GM19035 (cell line): ENCODE data around the gene SPSB1.

Experiments used
- ATAC-seq: cut with Tn5 transposase; IDR thresholded peaks from one replicate; pipeline ENCODE4 v1.9.1; 2021; ENCODE audit not compliant: unreplicated experiment

SPSB1 gene

DNA sequence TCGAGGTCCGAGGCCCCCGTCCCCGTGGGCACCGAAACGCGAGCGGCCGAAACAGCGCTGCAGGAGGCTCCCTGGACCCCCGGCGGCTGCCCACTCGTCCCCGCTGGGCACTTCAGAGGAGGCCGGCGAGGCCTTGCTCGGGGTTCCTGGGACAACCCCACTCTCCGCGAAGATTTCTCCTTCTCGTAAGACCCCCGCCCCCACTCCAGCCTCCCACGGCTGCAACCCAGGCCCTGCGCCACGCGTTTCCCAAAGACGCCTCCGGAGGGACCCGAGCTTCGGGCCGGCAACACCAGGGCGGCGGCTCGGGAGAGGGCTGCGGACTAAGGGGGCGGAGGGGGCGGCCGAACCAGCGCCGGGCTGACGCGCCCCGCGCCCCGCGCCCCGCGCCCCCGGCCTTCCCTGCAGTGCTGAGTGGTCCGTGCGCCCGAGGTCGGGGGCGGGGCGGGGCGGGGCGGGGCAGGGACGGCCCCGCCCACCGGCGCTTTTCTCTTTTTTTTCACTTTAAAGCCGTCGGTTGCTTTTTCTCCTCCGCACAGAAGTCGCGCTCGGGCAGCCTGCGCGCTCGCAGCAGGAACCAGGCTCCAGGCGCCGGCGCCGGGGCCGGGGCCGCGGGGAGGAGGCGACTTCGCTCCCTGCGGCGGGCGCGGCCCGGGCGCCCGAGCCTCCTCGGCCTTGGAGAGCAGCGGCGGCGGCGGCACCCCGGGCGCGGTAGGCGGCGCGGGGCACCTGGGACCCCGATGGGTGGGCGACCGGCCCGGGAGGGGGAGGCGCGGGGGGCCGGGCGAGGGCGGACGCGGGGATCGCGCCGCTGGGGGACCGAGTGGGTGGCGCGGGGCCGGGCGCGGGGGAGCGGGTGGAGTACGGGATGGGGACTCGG, at the start of gene SPSB1:
TSS of gene SPSB1 (plus strand) at position 534 of the 880 bp plus-strand sequence. CDS start 62,998 bp downstream, outside the sequence.
- ATAC-seq, result peak; percentile 56

GRCh38 chr1:9243066-9243739, 49.5 kb upstream of the SPSB1 start:
- no peak for ATAC-seq

DNA sequence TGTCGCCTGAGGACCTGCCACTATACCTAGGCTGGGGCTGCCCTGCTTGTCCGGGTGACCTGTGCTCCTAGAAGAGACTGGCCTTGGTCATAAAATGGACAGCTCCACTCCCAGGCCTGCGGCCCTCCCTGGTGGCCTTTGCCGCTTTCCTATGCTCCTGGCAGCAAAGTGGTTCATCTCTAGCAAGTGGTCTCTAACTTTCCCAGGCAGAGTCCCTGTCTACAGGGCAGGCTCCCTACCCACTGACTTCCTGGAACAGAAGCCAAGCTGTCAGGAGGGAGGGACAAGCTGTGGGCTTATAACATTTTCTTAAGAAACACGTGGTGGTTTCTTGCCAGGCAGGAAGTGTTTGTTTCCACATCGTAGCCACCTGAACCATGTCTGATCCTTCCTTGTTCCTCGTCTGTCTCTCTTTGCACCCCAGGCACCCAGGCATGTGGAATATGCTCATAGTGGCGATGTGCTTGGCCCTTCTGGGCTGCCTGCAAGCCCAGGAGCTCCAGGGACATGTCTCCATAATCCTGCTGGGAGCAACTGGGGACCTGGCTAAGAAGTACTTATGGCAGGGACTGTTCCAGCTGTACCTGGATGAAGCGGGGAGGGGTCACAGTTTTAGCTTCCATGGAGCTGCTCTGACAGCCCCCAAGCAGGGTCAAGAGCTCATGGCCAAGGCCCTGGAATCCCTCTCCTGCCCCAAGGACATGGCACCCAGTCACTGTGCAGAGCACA, 48.0 kb upstream of the SPSB1 start:
- no peak for ATAC-seq

- ATAC-seq, result no peak
These were observed 47.5 kb upstream of the SPSB1 start for GRCh38 chr1:9245230-9245619.

DNA sequence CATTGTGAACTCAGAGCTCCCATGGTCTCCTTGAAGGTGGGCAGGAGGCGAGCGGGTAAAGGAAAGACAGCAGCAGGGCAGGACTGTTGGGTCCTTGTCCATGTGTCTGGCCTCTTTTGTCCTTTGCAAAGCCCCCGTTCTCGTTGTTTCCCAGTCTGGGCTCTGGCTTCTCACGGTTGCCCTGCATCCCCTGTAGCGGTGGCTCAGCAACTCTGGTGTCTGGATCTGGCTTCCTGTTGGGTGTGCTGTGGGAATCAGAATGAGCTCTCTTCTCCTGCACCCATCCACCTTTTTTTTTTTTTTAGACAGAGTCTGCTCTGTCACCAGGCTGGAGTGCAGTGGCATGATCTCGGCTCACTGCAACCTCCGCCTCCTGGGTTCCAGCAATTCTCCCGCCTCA, 47.0 kb upstream of the SPSB1 start:
- ATAC-seq, result no peak

- ATAC-seq, result no peak
These were observed 46.5 kb upstream of the SPSB1 start for GRCh38 chr1:9246215-9246614.

DNA sequence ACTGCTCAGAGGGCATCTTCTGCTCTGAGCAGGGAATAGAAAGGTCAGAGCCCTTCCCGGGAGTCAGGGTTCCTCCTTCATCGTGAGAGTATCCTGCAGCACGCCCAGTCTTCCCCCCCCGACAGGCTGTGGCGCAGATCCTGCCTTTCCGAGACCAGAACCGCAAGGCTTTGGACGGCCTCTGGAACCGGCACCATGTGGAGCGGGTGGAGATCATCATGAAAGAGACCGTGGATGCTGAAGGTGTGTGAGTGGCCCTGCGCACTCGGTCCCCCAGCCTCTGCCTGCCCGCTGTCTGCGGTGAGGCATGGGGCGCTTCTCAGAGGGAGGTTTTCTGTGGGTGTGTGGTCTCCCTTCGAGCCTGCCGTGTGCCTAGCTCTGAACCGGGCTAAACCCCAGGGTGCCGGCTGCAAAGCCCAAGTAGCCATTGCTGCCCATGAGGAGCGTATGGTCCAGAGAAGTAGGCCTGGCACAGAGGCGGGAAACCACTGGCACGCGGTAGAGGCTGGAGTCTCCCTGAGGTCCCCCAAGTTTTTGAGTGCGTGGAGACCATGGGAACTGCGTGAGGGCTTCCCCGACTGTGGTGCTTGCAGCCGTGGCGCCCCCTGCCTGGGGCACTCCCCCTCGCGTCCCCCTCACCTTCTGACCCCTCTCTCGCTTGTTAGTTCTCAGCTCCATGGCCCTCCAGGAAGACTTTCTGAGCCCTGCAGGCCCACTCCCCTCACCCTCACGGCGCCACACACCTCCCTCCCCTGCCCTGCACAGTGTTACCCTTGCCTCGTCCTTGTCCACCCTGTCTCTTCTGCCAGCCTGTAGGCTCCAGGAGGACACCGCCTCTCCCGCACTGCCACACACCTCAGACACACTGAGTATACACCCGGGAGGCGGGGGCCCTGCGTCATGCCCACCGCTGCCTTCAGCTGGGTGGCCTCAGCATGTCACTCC, 45.6 kb upstream of the SPSB1 start:
- no peak for ATAC-seq

- no peak for ATAC-seq
These were observed 44.8 kb upstream of the SPSB1 start for GRCh38 chr1:9247894-9248293.

- no peak for ATAC-seq
These were observed 44.1 kb upstream of the SPSB1 start for GRCh38 chr1:9248341-9249262.

GRCh38 chr1:9249263-9249533, 43.5 kb upstream of the SPSB1 start:
- ATAC-seq, result no peak

DNA sequence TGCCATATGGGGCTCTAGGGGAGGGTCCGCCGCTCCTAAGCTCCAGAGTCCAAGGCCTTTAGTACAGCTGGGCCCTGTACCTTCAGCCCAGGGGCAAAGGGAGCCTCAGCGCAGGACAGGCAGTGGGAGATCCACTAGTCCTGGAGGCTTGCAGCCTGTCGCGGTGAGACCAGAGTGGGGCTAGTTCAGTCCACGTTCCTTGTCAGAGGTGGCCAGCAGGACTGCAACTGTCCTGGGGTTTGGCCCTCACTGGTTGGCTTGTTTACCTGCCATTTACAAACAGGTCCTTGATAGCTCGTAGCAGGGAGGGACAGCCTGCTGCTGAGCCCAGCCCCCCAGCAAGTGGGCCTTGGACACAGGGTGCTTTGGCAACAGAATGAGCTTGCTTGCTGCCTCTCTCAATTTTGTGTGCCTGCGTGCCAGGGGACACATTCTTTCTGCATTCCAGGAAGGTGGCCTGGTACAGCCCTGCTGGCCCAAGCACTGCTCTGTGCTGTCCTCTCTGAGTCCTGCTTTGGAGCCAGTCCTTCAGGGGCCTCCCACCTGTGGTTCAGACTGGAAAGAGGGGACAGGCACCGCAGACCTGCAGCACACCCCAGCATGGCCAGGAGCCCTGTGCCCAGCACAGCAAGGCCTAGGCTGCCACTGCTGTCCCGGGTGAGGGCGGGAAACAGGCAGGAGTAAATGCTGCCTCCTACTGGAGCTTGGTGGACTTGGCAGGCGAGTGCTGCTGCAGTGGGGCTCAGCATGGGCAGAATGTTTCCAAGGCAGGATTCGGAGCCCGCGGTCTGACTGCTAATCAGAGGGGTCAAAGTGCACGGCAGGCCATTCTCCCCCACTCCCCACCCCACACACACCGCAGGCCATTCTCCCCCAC, 42.9 kb upstream of the SPSB1 start:
- ATAC-seq, result no peak

GRCh38 chr1:9250411-9251381, 42.0 kb upstream of the SPSB1 start:
- no peak for ATAC-seq

- ATAC-seq, result no peak
These were observed 41.2 kb upstream of the SPSB1 start for GRCh38 chr1:9251501-9251900.

DNA sequence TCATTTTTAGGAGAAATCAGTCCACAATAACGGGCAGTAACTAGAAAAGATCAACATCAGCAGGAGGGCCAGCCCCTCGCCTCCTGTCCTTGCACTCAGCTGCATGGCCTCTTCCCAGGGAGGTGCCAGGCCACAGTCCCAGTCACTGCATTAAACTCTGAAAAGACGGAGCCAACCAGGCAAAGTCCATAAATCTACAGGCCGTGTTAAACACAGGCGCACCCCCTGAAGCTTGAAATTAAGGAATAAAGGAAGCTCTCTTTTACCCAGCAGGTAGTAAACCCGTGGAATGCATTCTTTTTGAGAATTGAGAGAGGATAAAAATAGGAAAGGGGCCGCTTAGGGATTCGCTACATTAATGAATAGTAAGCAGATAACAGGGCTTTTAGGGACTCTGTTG, 39.7 kb upstream of the SPSB1 start:
- no peak for ATAC-seq

DNA sequence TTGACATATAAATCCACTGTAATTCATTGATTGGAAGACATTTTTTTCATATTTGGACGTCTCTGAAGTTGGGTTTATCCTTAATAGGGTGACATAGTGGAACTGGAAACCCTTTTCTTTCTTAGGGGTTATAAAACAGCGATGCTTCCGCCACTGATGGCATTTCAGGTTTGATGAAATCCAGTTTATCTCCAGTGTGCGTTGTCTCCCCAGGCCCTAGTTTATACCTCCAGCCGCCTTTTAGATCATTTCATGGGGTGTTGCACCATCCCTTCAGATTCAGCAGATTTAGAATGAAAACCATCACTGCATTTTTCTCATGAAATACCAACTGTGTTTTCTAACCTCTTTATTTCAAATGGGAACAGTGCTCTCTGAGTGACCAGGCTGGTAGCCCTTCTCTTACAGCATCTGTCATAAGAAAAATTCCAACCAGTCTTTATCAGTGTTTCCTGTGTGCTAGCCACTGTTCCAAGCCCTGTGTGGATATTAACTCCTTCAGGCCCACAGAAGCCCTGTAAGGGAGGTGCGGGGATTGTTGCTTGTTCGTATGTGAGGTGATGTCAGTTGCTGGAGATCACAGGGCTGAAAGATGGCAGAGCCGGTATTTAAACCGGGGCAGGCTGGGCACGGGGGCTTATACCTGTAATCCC, 39.1 kb upstream of the SPSB1 start:
- ATAC-seq, result no peak

GRCh38 chr1:9256332-9256731, 36.4 kb upstream of the SPSB1 start:
- no peak for ATAC-seq

DNA sequence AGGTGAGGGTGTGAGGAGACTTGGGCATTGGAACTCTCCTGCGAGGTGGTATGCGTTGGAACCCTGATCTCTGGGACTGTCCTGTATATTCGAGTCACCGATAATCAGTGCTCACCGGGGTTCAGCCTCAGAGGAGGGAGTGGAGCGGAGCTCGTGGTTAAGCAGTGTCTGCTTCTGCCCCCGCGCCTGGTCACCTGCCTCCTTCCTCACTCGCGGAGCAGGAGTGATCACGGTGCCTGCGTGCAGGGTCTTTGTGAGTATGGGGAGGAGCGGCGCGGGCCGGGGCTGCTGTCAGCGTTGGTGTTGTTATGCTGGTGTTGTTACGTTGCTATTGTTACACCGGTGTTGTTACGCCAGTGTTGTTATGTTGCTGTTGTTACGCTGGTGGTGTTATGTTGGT, 34.8 kb upstream of the SPSB1 start:
- no peak for ATAC-seq
